Breast epithelium (tissue), 3 donors: ENCODE measurements around the gene ASMTL.

ENCODE experiments used
- POLR2AphosphoS5 ChIP-seq, 3 donors: sonication (generic); formaldehyde crosslinking; IDR thresholded peaks; one replicate each; pipeline ENCODE4 v1.6.1; 2017; ENCODE audit warnings: antibody characterized with exemption in 3 of 3
- TF ChIP-seq, protein P1 (sequence below), 3 donors: fragments of 450-650 bp; IDR thresholded peaks; one replicate each; pipeline ENCODE4 v1.5.1; 2016 to 2017; ENCODE audit warnings: antibody characterized with exemption in 3 of 3, mild to moderate bottlenecking in 3 of 3, moderate library complexity in 3 of 3

DNA sequence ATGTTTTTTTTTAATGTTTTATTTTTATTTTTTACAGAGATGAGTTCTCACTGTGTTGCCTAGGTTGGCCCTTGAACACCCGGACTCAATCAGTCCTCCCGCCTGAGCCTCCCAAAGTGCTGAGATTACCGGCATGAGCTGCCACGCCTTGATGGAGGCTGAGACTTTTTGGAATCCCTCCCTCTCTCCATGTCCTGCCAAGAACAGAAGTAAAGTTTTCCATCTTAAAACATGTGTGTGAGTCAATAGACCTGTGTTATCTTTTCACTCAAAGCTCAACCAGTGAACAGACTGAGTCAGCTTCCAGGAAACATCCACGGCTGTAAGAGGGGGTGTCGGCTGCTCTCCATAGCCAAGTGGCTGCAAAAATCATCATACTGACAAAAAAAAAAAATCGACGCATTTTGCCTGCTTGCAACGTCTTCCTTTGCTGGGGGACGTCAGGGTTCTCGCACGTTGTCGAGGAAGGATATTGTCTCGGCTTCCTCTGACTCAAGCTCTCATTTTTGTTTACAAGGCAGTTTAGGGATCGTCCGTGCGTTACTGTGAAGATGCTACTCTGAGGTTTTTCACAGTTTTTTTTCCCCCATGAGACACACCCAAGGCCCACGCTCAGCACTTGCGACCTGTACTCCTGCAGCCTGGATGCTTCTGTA, 10.0 kb upstream of the ASMTL start:
- TF ChIP-seq, protein P1, sequence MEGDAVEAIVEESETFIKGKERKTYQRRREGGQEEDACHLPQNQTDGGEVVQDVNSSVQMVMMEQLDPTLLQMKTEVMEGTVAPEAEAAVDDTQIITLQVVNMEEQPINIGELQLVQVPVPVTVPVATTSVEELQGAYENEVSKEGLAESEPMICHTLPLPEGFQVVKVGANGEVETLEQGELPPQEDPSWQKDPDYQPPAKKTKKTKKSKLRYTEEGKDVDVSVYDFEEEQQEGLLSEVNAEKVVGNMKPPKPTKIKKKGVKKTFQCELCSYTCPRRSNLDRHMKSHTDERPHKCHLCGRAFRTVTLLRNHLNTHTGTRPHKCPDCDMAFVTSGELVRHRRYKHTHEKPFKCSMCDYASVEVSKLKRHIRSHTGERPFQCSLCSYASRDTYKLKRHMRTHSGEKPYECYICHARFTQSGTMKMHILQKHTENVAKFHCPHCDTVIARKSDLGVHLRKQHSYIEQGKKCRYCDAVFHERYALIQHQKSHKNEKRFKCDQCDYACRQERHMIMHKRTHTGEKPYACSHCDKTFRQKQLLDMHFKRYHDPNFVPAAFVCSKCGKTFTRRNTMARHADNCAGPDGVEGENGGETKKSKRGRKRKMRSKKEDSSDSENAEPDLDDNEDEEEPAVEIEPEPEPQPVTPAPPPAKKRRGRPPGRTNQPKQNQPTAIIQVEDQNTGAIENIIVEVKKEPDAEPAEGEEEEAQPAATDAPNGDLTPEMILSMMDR (IDR thresholded peaks at IDR 0.05): no peak
- no peak for TF ChIP-seq POLR2AphosphoS5 (IDR thresholded peaks at IDR 0.05)
